Naive thymus-derived CD8-positive, alpha-beta T cell (primary cell): Measurements from ENCODE around the gene GPC6. TPM values are rescaled to one million over a fixed set of nuclear protein-coding genes. Genes with fewer than 3 reads are reported as not detected.

Experiments
- ATAC-seq, 2 donors: fragments of 150-1000 bp; cut with Tn5 transposase in 1 of 2; sonication (Bioruptor Pico), chemical (Tn5 transposase) in 1 of 2; 1 replicate in 1 of 2; 2 replicates in 1 of 2; pipeline ENCODE4 v1.10.0; 2021; ENCODE audit warnings: mild to moderate bottlenecking in 2 of 2, moderate library complexity in 2 of 2
- POLR2A ChIA-PET: fragments of 350-600 bp; sonication (Branson Sonifier 250); formaldehyde crosslinking; loops from one replicate; lab custom pipeline; 2021; ENCODE audit warnings: antibody characterized with exemption; lab: Charles Lee
- DNase-seq, 10 donors: peaks; one replicate each; pipeline versions ENCODE4 v3.0.0 to v3.0.0-alpha.2; 2020 to 2022
- H3K27ac Mint-ChIP-seq, 10 donors: one replicate each; pipeline ENCODE4 v1.8.0; 2020 to 2022; ENCODE audit warnings: mild to moderate bottlenecking in 10 of 10, mixed read lengths in 10 of 10, moderate library complexity in 4 of 10, inconsistent platforms in 1 of 10
- H3K27me3 Mint-ChIP-seq, 5 donors: one replicate each; pipeline ENCODE4 v1.8.0; 2021 to 2022; ENCODE audit warnings: mixed read lengths in 5 of 5
- H3K36me3 Mint-ChIP-seq, 3 donors: one replicate each; pipeline ENCODE4 v1.8.0; 2020 to 2022; ENCODE audit warnings: mixed read lengths in 3 of 3, mild to moderate bottlenecking in 2 of 3, inconsistent platforms in 1 of 3
- H3K4me1 Mint-ChIP-seq, 4 donors: one replicate each; pipeline ENCODE4 v1.8.0; 2021 to 2022; ENCODE audit warnings: mixed read lengths in 4 of 4
- H3K4me3 Mint-ChIP-seq, 10 donors: one replicate each; pipeline ENCODE4 v1.8.0; 2020 to 2022; ENCODE audit warnings: mild to moderate bottlenecking in 10 of 10, mixed read lengths in 10 of 10, moderate library complexity in 6 of 10, inconsistent platforms in 1 of 10
- H3K9me3 Mint-ChIP-seq, 9 donors: one replicate each; pipeline ENCODE4 v1.8.0; 2020 to 2022; ENCODE audit warnings: mixed read lengths in 9 of 9, mild to moderate bottlenecking in 3 of 9, inconsistent platforms in 1 of 9, moderate library complexity in 1 of 9
- polyA plus RNA-seq, 3 donors: library from polyadenylated mRNA; unstranded; fragments of 300-500 nt; fragmentation: Illumina TruSeq; gene quantifications; one replicate each; pipeline ENCODE4 v1.2.3, GENCODE V29; 2021
- total RNA-seq, 8 experiments: library from RNA in 2 of 8; stranded (reverse) in 2 of 8; gene quantifications; one replicate each; pipeline ENCODE4 v1.2.3 and lab custom pipeline; 2021 to 2026

The GPC6 gene
- total and polyA plus RNA-seq, 5 experiments from 2014 or later, result not detected

GRCh38 chr13:94263038-94263437 lies 1036.4 kb downstream of the GPC6 start:
- H3K27ac Mint-ChIP-seq, result peak overlapping the region in 1 of 10 donors; percentile 25
- POLR2A ChIA-PET, result no interaction called here
- no peaks in the 10 kb centered on the region for H3K36me3 Mint-ChIP-seq
- DNase-seq, result no peak
- H3K4me3 Mint-ChIP-seq, result no peak overlapping the region
- H3K9me3 Mint-ChIP-seq, result no peaks in the 10 kb centered on the region
- peaks cover 0 to 1% (median 0%) of the 10 kb centered on the region in 5 donors for H3K27me3 Mint-ChIP-seq
- no peak for ATAC-seq
- peaks cover 0 to 6% (median 3%) of the 10 kb centered on the region in 4 donors for H3K4me1 Mint-ChIP-seq

GRCh38 chr13:94267581-94268366 lies 1041.2 kb downstream of the GPC6 start:
- peaks cover 0 to 2% (median 0%) of the 10 kb centered on the region in 9 donors for H3K9me3 Mint-ChIP-seq
- H3K27me3 Mint-ChIP-seq, result peaks cover 0 to 1% (median 0%) of the 10 kb centered on the region in 5 donors
- ATAC-seq, result no peak
- DNase-seq, result no peak
- POLR2A ChIA-PET, result no interaction called here
- H3K36me3 Mint-ChIP-seq, result no peaks in the 10 kb centered on the region
- no peak overlapping the region for H3K27ac Mint-ChIP-seq
- peaks cover 7 to 11% (median 10%) of the 10 kb centered on the region in 4 donors for H3K4me1 Mint-ChIP-seq
- no peak overlapping the region for H3K4me3 Mint-ChIP-seq

GRCh38 chr13:94268661-94269060 lies 1042.1 kb downstream of the GPC6 start:
- Mint-ChIP-seq H3K9me3 (peaks cover 0 to 2% (median 0%) of the 10 kb centered on the region in 9 donors), H3K27me3 (peaks cover 0 to 1% (median 0%) of the 10 kb centered on the region in 5 donors), H3K27ac (no peak overlapping the region), H3K4me3 (no peak overlapping the region), H3K4me1 (peaks cover 7 to 11% (median 10%) of the 10 kb centered on the region in 4 donors), H3K36me3 (no peaks in the 10 kb centered on the region)
- POLR2A ChIA-PET, result no interaction called here
- ATAC-seq (no peak), DNase-seq (no peak)

- H3K4me3 Mint-ChIP-seq, result no peak overlapping the region
- H3K36me3 Mint-ChIP-seq, result no peaks in the 10 kb centered on the region
- peaks cover 0 to 2% (median 0%) of the 10 kb centered on the region in 9 donors for H3K9me3 Mint-ChIP-seq
- DNase-seq (no peak), ATAC-seq (no peak)
- H3K27ac Mint-ChIP-seq, result no peak overlapping the region
- POLR2A ChIA-PET, result no interaction called here
- peaks cover 7 to 11% (median 10%) of the 10 kb centered on the region in 4 donors for H3K4me1 Mint-ChIP-seq
- peaks cover 0 to 1% (median 0%) of the 10 kb centered on the region in 5 donors for H3K27me3 Mint-ChIP-seq
These were observed 1043.0 kb downstream of the GPC6 start for GRCh38 chr13:94269557-94269956.

GRCh38 chr13:94270556-94270955 lies 1043.9 kb downstream of the GPC6 start:
- DNase-seq, result no peak
- POLR2A ChIA-PET, result no interaction called here

GRCh38 chr13:94272038-94272437 lies 1045.4 kb downstream of the GPC6 start:
- Mint-ChIP-seq H3K27ac (no peak overlapping the region), H3K36me3 (peaks cover 0 to 5% (median 2%) of the 10 kb centered on the region in 3 donors), H3K9me3 (peaks cover 0 to 8% (median 4%) of the 10 kb centered on the region in 9 donors), H3K4me1 (peaks cover 7 to 11% (median 9%) of the 10 kb centered on the region in 4 donors), H3K27me3 (no peaks in the 10 kb centered on the region), H3K4me3 (no peak overlapping the region)
- DNase-seq (no peak), ATAC-seq (no peak)
- POLR2A ChIA-PET, result no interaction called here

More at GRCh38 chr13:94270556-94270955, 1043.9 kb downstream of the GPC6 start:
- H3K9me3 Mint-ChIP-seq, result peaks cover 0 to 2% (median 0%) of the 10 kb centered on the region in 9 donors
- peaks cover 7 to 11% (median 10%) of the 10 kb centered on the region in 4 donors for H3K4me1 Mint-ChIP-seq
- no peak overlapping the region for H3K27ac Mint-ChIP-seq
- H3K36me3 Mint-ChIP-seq, result no peaks in the 10 kb centered on the region
- ATAC-seq, result no peak
- H3K4me3 Mint-ChIP-seq, result no peak overlapping the region
- no peaks in the 10 kb centered on the region for H3K27me3 Mint-ChIP-seq

GRCh38 chr13:94280349-94280748 lies 1053.7 kb downstream of the GPC6 start:
- DNase-seq (no peak), ATAC-seq (no peak)
- H3K27me3 Mint-ChIP-seq, result peaks cover 0 to 15% (median 0%) of the 10 kb centered on the region in 5 donors
- POLR2A ChIA-PET, result no interaction called here
- H3K27ac Mint-ChIP-seq, result no peak overlapping the region
- peaks cover 0 to 2% (median 0%) of the 10 kb centered on the region in 4 donors for H3K4me1 Mint-ChIP-seq
- no peak overlapping the region for H3K4me3 Mint-ChIP-seq
- H3K36me3 Mint-ChIP-seq, result peaks cover 0 to 17% (median 15%) of the 10 kb centered on the region in 3 donors
- peaks cover 0 to 25% (median 9%) of the 10 kb centered on the region in 9 donors for H3K9me3 Mint-ChIP-seq

- DNase-seq, result no peak
- no peak overlapping the region for H3K27ac Mint-ChIP-seq
- H3K36me3 Mint-ChIP-seq, result peaks cover 0 to 17% (median 15%) of the 10 kb centered on the region in 3 donors
- peaks cover 0 to 15% (median 0%) of the 10 kb centered on the region in 5 donors for H3K27me3 Mint-ChIP-seq
- no peak for ATAC-seq
- no peak overlapping the region for H3K4me3 Mint-ChIP-seq
- POLR2A ChIA-PET, result no interaction called here
- peaks cover 0 to 2% (median 0%) of the 10 kb centered on the region in 4 donors for H3K4me1 Mint-ChIP-seq
- peaks cover 0 to 25% (median 9%) of the 10 kb centered on the region in 9 donors for H3K9me3 Mint-ChIP-seq
These were observed 1054.2 kb downstream of the GPC6 start for GRCh38 chr13:94280845-94281244.

- H3K4me1 Mint-ChIP-seq, result no peaks in the 10 kb centered on the region
These were observed 1060.0 kb downstream of the GPC6 start for GRCh38 chr13:94286581-94286980.

GRCh38 chr13:94291631-94292322 lies 1065.2 kb downstream of the GPC6 start:
- Mint-ChIP-seq H3K27me3 (peaks cover 0 to 4% (median 0%) of the 10 kb centered on the region in 5 donors), H3K4me3 (no peak overlapping the region), H3K9me3 (no peaks in the 10 kb centered on the region), H3K36me3 (no peaks in the 10 kb centered on the region), H3K4me1 (peaks cover 0 to 1% (median 0%) of the 10 kb centered on the region in 4 donors), H3K27ac (no peak overlapping the region)
- DNase-seq (no peak), ATAC-seq (no peak)
- POLR2A ChIA-PET, result interaction anchor here (0.7 kb wide), 1 partner anchor 266 kb away, joined by 4 read pairs; no protein-coding TSS in a partner anchor

More at GRCh38 chr13:94286581-94286980, 1060.0 kb downstream of the GPC6 start:
- no peak for ATAC-seq
- POLR2A ChIA-PET, result no interaction called here
- no peak for DNase-seq
- no peak overlapping the region for H3K27ac Mint-ChIP-seq
- H3K27me3 Mint-ChIP-seq, result peaks cover 0 to 4% (median 0%) of the 10 kb centered on the region in 5 donors
- H3K9me3 Mint-ChIP-seq, result peaks cover 0 to 2% (median 0%) of the 10 kb centered on the region in 9 donors
- H3K4me3 Mint-ChIP-seq, result no peak overlapping the region
- H3K36me3 Mint-ChIP-seq, result no peaks in the 10 kb centered on the region

- ATAC-seq, result no peak
- Mint-ChIP-seq H3K4me1 (peaks cover 0 to 1% (median 0%) of the 10 kb centered on the region in 4 donors), H3K36me3 (no peaks in the 10 kb centered on the region), H3K9me3 (no peaks in the 10 kb centered on the region), H3K27me3 (peaks cover 0 to 4% (median 0%) of the 10 kb centered on the region in 5 donors), H3K27ac (no peak overlapping the region), H3K4me3 (no peak overlapping the region)
- POLR2A ChIA-PET, result no interaction called here
- no peak for DNase-seq
These were observed 1065.7 kb downstream of the GPC6 start for GRCh38 chr13:94292323-94292640.

GRCh38 chr13:94296471-94296870 lies 1069.9 kb downstream of the GPC6 start:
- Mint-ChIP-seq H3K4me3 (no peak overlapping the region), H3K27ac (no peak overlapping the region), H3K27me3 (peaks cover 0 to 3% (median 0%) of the 10 kb centered on the region in 5 donors), H3K4me1 (peaks cover 0 to 1% (median 0%) of the 10 kb centered on the region in 4 donors), H3K36me3 (no peaks in the 10 kb centered on the region), H3K9me3 (no peaks in the 10 kb centered on the region)
- POLR2A ChIA-PET, result no interaction called here
- ATAC-seq, result no peak
- no peak for DNase-seq

- DNase-seq (no peak), ATAC-seq (no peak)
- Mint-ChIP-seq H3K4me3 (no peak overlapping the region), H3K9me3 (no peaks in the 10 kb centered on the region), H3K4me1 (peaks cover 0 to 1% (median 0%) of the 10 kb centered on the region in 4 donors), H3K27me3 (peaks cover 0 to 3% (median 0%) of the 10 kb centered on the region in 5 donors), H3K36me3 (no peaks in the 10 kb centered on the region), H3K27ac (no peak overlapping the region)
- POLR2A ChIA-PET, result interaction anchor here (2.0 kb wide), 1 partner anchor 10 kb away, joined by 4 read pairs; no protein-coding TSS in a partner anchor
These were observed 1071.7 kb downstream of the GPC6 start for GRCh38 chr13:94298346-94298745.
